ENCODE measurements around the gene PLIN4.
"Not testable (repeated sequence)": the region's sequence is repeated elsewhere in the genome, so short reads cannot be mapped to it uniquely, and the experiment has no call there.

Gene PLIN4

DNA sequence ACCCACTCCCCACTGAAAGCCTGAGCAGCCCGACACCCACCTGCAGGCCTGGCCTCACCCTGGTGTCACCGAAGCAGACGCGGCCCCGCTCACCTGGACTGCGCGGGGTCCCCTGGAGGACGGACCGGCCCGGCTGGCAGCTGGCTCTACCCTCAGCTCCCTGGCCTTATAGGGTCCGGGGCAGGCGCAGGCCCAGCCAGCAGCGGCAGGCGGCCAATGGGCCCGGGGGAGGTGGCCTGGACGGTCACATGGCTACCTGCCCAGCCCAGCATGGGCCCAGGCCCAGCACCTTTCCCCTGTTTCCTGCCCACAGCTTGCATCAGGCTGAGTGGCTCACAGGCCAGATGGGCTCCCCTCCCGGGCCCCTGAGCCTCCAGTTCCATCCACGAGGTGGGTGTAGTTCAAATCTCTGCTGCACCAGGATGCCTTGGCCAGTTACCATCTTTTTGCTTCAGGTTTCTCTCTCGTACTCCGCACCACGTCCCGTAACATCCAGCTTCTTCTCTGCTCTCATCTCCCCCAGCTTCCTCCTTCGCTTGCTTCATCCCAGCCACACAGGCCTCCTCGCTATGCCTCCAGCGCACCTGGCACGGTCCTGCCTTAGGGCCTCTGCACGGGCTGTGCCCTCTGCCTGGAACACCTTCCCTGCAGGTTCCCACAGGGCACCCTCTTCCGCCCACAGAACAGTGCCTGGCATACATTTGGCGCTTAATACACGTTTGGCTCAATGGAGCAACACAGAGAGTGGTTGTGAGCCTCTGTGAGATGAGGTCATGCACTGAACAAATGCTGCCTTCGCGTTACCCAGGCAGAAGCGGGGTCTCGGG, at the start of gene PLIN4:
PLIN4 (minus strand) TSS at position 142 of the 827 bp plus-strand sequence. CDS start 214 bp downstream, outside the sequence.
- no peak for DNase-seq (ENCODE audit: low read depth)

DNA sequence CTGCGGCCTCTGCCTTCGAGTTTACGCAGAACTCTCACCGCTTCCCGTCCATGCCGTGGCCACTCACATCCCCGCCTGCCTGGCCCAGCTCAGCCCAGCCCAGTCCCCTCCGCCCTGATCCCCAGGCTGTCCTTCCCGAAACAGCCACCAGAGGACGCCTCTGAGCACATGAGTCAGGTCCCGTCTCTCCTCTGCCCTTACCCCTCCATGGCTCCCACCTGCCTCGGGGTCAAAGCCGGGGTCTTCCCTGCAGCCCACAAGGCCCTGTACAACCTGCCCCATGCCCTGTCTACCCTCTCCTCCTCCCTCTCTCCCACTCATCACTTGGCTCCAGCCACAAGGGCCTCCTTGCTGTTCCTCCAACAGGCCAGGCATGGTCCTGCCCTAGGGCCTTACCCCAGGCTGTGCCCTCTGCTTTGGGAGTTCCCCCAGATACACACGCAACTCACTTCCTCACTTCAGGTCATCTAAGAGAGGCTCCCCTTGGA, 49.3 kb upstream of the PLIN4 start:
- DNase-seq (ENCODE audit: low read depth) = no peak

DNA sequence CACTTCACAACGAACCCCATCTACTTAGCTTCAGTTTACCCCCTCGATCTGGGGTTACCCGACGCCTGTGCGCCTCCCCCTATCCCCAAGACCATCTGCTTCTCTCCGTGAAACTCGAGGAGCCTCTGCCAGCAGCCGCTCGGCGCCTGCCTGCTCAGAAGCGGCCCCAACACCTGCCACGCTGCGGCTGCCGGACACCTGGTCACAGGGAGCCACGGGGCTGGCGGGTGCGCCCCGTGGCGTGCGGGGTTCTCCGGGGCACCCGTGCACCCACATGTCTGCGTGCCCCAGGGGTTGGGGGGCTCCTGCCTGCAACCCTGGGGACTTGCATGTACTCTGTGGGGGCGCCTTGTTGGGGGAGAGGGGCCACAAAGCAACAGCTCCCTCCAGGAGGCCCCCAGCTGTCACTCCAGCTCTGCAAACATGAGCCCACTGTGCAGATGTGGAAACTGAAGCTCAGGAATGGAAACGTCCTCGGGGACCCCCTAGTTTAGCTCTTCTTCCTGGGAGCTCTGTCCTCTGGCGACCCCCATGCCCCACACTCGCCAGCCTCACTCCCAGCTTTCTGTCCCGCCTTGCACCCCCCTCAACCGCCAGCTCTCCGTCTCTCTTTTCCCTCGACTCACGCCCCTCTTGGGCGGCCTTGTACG, 48.2 kb upstream of the PLIN4 start:
- no peak for DNase-seq (ENCODE audit: low read depth)

- DNase-seq (ENCODE audit: low read depth) = not testable (repeated sequence)
Measured at GRCh38 chr19:4563562-4563961, 45.3 kb upstream of the PLIN4 start.

DNA sequence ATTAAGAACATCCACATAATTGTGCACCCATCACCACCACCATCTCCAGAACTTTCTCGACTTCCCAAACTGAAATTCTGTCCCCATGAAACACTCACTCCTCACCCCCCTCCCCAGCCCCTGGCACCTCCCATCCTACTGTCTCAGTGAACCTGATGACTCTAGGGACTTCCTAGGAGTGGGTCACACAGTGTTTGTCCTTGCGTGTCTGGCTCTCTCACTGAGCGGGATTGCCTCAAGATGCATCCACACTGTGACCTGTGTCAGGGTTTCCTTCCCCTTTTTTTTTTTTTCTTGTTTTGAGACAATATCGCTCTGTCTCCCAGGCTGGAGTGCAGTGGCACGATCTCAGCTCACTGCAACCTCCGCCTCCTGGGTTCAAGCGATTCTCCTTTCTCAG, 43.8 kb upstream of the PLIN4 start:
- not testable (repeated sequence) for DNase-seq (ENCODE audit: low read depth)

GRCh38 chr19:4559569-4559968, 41.3 kb upstream of the PLIN4 start, which contains the start of gene SEMA6B:
Gene SEMA6B (minus strand): TSS chr19:4559684. CDS start chr19:4558457, 1,227 bp downstream.
- no peak for DNase-seq (ENCODE audit: low read depth)

DNA sequence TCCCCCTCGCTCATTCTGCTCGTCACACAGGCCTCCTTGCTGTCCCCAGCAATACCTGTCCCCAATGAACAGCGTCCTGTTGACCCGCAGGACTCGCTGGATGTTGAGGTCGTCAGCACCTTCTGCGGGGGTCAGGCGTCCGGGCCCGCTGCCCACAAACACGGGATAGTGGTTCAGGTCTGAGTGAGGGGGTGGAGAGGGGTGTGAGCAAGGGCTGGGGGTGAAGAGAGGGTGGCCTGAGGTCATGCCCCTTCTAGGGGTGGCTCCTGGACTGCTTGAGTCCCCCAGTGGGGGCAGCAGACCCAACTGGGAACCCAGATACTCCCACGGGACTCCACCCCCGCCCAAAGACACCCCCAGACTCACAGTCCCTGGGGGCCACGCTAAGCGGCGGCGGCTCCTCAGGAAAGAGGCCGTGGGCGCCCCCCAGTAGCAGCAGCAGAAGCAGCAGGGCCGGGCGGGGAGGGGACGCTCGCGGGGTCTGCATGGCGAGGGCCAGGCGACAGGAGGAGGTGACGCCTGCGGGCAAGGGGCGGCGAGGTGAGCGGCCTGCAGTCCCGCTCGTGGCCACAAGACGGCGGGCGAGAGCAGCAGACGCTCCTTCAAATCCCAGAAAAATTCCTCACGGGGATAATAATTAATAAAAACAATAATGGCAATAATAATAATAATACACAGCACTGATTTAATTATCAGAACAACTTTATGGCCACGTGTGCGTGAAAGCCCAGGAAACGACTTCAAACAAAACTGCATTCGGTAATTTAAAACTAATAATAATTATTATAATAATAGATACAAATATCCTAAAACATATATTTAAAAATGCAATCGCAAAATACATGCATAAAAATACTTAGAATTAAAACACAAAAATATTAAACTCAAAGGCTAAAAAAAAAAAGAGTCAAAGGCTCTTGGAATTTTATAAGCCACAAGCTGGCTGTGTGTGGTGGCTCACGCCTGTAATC, 40.0 kb upstream of the PLIN4 start:
- DNase-seq (ENCODE audit: low read depth) = no peak

DNA sequence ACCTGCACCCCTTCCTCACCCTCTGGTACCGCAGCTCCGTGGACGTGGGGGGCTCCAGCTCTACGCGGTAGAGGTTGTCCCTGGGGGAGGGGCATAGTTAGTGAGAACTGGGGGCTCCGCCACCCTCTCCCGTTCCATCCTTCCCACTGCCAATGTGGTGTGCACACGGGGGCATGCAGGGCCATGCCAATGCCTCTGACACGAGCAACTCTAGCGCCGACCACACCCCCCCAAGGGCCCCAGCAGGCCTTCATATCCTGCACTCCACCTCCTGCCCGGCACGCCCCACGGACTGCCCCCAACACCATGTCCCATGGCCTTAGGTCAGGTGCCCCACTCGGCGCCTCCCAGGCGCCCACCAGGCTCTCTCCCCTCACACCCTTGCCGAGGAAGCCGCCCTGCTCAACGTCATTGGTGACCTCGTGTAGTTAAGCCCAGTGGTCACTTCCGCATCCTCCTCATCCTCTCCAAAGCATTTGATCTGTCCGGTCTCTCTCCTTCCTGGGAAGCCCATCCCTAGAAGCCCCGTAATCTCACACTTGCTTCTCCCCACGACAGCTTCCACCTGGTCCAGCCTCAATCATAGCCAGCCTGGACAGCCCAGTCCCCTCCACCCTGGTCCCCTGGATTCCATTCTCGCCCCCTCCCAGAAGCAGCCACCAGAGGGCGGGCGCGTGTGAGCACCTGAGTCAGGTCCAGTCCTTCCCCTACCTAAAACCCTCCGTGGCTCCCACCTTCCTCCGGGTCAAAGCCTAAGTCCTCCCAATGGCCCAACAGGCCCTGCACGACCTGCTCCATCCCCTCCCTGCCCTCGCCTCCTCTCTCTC, 39.1 kb upstream of the PLIN4 start:
- no peak for DNase-seq (ENCODE audit: low read depth)

GRCh38 chr19:4556597-4557127, 38.4 kb upstream of the PLIN4 start:
- no peak for DNase-seq (ENCODE audit: low read depth)

DNA sequence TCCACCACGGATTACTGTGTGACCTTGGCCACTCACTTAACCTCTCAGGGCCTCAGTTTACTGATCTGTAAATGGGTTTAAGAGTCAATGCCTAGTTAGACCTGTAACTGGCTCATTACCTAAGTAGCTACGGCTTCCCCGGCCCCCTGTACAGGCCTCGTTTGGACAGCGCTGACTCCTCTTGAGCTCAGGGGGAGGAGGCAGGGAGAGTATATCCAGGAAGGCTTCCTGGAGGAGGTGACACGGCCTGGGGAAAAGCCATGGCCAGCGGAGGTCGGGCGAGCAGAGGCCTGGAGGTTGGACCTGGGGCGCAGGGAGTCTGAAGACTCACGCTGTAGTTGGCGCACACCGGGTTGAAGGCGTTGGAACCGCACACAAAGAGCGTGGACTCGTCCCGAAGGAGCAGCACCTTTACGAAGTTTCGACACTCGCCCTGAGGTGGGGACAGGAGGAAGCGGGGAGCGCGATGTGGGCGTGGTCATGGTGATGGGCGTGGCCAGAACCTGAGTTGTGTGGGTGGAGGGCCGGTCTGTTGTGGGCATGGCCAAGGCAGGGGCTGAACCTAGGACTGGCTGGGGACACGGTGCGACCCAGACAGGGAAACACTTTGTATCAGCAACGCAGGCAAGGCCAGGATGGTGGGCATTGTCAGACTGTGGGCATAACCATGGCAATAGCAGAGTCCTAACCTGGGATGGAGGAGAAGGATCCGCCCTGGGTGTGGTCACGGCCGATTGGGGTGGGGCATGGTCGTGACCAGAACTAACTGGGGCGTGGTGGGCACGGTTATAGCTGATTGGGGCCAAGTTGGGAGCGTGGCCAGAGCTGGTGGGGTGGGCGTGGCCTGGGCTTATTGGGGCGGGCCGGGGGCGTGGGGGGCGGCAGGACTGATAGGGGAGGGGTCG, 37.6 kb upstream of the PLIN4 start:
- no peak for DNase-seq (ENCODE audit: low read depth)

DNA sequence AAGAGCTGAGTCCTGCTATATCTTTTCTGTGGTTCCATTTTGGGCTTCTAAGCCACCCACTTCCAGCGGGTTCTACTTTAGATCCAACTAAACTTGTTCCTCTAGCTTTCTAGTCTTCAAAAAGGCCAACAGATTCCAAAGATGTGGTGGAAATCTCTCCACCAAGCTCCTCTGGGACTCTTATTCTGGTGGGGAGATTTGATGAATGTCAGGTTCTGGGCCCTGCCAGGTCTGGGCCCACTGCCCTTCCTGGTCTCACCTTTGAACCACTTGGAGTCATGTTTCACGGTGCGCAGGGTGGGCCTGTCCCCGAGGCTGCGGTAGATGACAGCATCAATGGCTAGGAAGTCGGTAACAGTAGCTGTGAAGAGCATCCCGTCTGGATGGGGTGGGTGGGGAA, 36.4 kb upstream of the PLIN4 start:
- DNase-seq (ENCODE audit: low read depth) = no peak

- DNase-seq (ENCODE audit: low read depth) = no peak
Measured at GRCh38 chr19:4553775-4554174, 35.5 kb upstream of the PLIN4 start.

GRCh38 chr19:4553092-4553695, 34.9 kb upstream of the PLIN4 start:
- DNase-seq (ENCODE audit: low read depth) = no peak

DNA sequence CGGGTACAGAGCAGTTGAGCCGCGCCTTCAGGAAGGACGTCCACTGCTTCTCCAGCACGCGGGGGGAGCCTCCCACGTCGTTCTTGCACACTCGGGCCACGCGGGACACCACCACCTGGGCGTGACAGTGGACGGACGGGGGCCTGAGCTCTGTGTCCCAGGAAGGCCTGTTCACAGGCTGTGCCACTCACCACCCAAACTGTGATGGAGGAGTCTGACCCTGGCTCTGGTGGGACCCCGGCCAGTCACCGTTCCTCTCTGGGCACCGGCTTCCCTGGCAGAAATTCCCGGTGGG, 34.2 kb upstream of the PLIN4 start:
- DNase-seq (ENCODE audit: low read depth) = no peak

DNA sequence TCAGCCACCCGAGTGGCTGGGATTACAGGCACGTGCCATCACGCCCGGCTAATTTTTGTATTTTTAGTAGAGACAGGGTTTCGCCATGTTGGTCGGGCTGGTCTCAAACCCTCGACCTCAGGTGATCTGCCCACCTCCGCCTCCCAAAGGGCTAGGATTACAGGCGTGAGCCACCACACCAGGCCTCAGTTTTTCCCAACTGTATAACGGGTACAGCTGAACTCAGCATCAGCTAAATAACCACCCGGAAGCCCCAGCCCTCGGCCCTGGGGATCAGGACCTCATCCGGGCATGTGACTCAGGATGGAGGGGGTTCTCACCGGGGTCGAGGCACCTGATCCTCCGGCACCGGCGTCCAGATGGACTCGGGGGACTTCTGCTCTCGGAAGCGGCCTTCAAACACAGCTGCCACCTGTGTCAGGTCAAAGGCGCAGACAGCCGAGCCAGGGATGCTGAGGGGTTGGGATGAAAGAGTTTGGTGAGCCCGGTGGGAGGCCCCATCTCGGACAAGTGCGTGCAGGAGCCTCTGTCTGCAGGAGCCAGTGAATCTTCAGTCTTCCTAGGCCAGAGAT, 32.3 kb upstream of the PLIN4 start:
- DNase-seq (ENCODE audit: low read depth) = no peak

DNA sequence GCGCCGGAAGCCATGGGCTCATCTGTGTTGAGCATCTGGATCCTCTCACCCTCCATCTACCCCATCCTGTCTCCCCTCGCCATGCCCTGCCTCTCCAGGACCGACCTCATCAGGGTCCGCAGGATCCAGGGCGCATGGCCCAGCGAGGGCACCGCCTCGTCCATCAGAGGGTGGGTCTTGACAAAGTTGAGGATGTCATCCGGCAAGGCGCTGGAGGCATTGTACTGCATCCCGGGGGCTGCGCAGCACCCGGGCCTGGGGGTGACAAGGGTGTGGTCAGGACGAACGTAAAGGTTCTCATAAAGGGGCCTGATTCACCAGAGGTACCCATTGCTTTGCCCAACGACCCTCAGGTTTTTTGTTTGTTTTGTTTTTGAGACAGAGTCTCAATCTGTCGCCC, 31.7 kb upstream of the PLIN4 start:
- DNase-seq (ENCODE audit: low read depth) = no peak

DNA sequence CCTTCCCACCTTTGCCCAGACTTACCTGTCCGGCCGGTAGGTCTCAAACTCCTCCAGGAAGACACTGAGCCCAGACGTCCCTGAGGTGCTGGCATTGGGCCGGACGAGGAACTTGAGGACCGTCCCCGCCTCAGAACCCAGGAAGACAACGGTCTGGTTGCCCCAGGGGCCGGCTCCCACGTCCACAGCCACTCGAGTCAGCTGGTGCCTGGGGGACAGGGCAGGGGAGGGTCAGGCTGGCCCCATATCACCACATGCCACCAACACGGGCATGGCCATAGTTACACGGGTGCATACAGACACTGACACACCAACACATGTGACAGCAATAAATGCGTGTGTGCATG, 29.9 kb upstream of the PLIN4 start:
- DNase-seq (ENCODE audit: low read depth) = no peak

GRCh38 chr19:4547303-4548237, 29.3 kb upstream of the PLIN4 start:
- no peak for DNase-seq (ENCODE audit: low read depth)

Measured in GM04504 (cell line).